ENCODE measurements around the gene INTS11. TPM values are rescaled to one million over a fixed set of nuclear protein-coding genes. Genes with fewer than 3 reads are reported as not detected.
A peak's percentile ranks its signal among the peaks of the same experiment; 100 is the strongest.

INTS11 gene
- total and polyA plus RNA-seq, 12 donors = 53.0 to 601 (median 88.8) TPM

DNA sequence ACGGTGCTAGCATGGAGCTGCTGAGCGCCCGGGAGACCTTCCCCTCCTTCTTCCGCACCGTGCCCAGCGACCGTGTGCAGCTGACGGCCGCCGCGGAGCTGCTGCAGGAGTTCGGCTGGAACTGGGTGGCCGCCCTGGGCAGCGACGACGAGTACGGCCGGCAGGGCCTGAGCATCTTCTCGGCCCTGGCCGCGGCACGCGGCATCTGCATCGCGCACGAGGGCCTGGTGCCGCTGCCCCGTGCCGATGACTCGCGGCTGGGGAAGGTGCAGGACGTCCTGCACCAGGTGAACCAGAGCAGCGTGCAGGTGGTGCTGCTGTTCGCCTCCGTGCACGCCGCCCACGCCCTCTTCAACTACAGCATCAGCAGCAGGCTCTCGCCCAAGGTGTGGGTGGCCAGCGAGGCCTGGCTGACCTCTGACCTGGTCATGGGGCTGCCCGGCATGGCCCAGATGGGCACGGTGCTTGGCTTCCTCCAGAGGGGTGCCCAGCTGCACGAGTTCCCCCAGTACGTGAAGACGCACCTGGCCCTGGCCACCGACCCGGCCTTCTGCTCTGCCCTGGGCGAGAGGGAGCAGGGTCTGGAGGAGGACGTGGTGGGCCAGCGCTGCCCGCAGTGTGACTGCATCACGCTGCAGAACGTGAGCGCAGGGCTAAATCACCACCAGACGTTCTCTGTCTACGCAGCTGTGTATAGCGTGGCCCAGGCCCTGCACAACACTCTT is 7.7 kb upstream of the INTS11 start:
- no peak for TF ChIP-seq POLR2A (IDR thresholded peaks at IDR 0.05)
- TF ChIP-seq, protein P1, sequence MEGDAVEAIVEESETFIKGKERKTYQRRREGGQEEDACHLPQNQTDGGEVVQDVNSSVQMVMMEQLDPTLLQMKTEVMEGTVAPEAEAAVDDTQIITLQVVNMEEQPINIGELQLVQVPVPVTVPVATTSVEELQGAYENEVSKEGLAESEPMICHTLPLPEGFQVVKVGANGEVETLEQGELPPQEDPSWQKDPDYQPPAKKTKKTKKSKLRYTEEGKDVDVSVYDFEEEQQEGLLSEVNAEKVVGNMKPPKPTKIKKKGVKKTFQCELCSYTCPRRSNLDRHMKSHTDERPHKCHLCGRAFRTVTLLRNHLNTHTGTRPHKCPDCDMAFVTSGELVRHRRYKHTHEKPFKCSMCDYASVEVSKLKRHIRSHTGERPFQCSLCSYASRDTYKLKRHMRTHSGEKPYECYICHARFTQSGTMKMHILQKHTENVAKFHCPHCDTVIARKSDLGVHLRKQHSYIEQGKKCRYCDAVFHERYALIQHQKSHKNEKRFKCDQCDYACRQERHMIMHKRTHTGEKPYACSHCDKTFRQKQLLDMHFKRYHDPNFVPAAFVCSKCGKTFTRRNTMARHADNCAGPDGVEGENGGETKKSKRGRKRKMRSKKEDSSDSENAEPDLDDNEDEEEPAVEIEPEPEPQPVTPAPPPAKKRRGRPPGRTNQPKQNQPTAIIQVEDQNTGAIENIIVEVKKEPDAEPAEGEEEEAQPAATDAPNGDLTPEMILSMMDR (IDR thresholded peaks at IDR 0.05) = no peak
- H3K4me1 ChIP-seq (replicated peaks in 1 of 2) = peaks cover 0 to 12% of the 10 kb centered on the region in 2 donors
- intact Hi-C loops (cut with DNase I) = no loop called here
- no peaks in the 10 kb centered on the region for H3K9me3 ChIP-seq (replicated peaks in 1 of 3)
- H3K4me3 ChIP-seq = no peak overlapping the region
- no peak for DNase-seq
- 79 to 93% (median 81%) methylated on average over 16 to 57 of the region's 57 CpGs for WGBS, 4 donors
- no peaks in the 10 kb centered on the region for H3K27me3 ChIP-seq
- H3K27ac ChIP-seq = no peak overlapping the region
- H3K36me3 ChIP-seq (replicated peaks in 1 of 2) = peaks cover 0 to 14% of the 10 kb centered on the region in 2 donors

GRCh38 chr1:1331068-1331965 is 6.9 kb upstream of the INTS11 start, which contains the start of gene TAS1R3:
TAS1R3 (plus strand) TSS chr1:1331280; CDS start chr1:1331346, 66 bp downstream.
- 52 to 71% (median 55%) methylated on average over 11 to 41 of the region's 41 CpGs for WGBS, 4 donors
- Histone ChIP-seq H3K4me3 (no peak within 1 kb of the TSS), H3K9me3 (replicated peaks in 1 of 3) (no peaks in the 10 kb centered on the region), H3K27me3 (no peaks in the 10 kb centered on the region), H3K4me1 (replicated peaks in 1 of 2) (peaks cover 0 to 14% of the 10 kb centered on the region in 2 donors), H3K36me3 (replicated peaks in 1 of 2) (peaks cover 0 to 19% of the 10 kb centered on the region in 2 donors), H3K27ac (no peak within 1 kb of the TSS)
- intact Hi-C loops (cut with DNase I) = no loop called here
- peak in 3 of 7 donors; percentile 49 to 67 (median 61) for DNase-seq
- TF ChIP-seq, protein P1 (IDR thresholded peaks at IDR 0.05) = no peak
- TF ChIP-seq POLR2A (IDR thresholded peaks at IDR 0.05) = no peak

- Histone ChIP-seq H3K27me3 (no peaks in the 10 kb centered on the region), H3K4me3 (no peak overlapping the region), H3K4me1 (replicated peaks in 1 of 2) (peaks cover 4 to 22% of the 10 kb centered on the region in 2 donors), H3K27ac (no peak overlapping the region), H3K36me3 (replicated peaks in 1 of 2) (peaks cover 0 to 19% of the 10 kb centered on the region in 2 donors), H3K9me3 (replicated peaks in 1 of 3) (no peaks in the 10 kb centered on the region)
- 53 to 82% (median 67%) methylated on average over 4 to 15 of the region's 15 CpGs for WGBS, 4 donors
- intact Hi-C loops (cut with DNase I) = no loop called here
- no peak for TF ChIP-seq POLR2A (IDR thresholded peaks at IDR 0.05)
- TF ChIP-seq, protein P1 (IDR thresholded peaks at IDR 0.05) = no peak
- DNase-seq = no peak
Observed at GRCh38 chr1:1330366-1331067, 6.1 kb upstream of the INTS11 start.
